Measurements from ENCODE around the gene IDH1. TPM values are rescaled to one million over a fixed set of nuclear protein-coding genes. Genes with fewer than 3 reads are reported as not detected.

IDH1 gene
- total RNA-seq, 1 experiment from 2014 or later: 80.2 TPM

- CTCF ChIA-PET: no interaction called here
- no peak for ATAC-seq
These were observed 64.9 kb downstream of the IDH1 start, which contains the start of gene C2orf80 for GRCh38 chr2:208189810-208190503. TSS of gene C2orf80 (minus strand) at chr2:208190030. CDS start at chr2:208186986, 3,044 bp downstream.

More at GRCh38 chr2:208189810-208190503, 64.9 kb downstream of the IDH1 start, which contains the start of gene C2orf80:
- TF ChIP-seq TCF7L2 (IDR thresholded peaks at IDR 0.05; ENCODE audit: low read depth, low read length) (no peak), REST (IDR thresholded peaks at IDR 0.05; ENCODE audit: insufficient read depth in 1 of 2, low read depth in 2 of 2, low read length in 1 of 2) (no peak), CTCF (IDR thresholded peaks at IDR 0.05) (no peak), SIN3A (IDR thresholded peaks at IDR 0.05; ENCODE audit: borderline replicate concordance, insufficient read depth, low read depth, low read length) (no peak), POLR2AphosphoS5 (IDR thresholded peaks at IDR 0.05; ENCODE audit: low read depth, low read length) (no peak)
- POLR2A ChIA-PET: no interaction called here
- no peak within 1 kb of the TSS for H3K27ac ChIP-seq (ENCODE audit: low read length)
- H3K4me1 ChIP-seq (ENCODE audit: control insufficient read depth, insufficient read depth, low read length): no peaks in the 10 kb centered on the region; the same call in 1 of the 2 replicates
- in situ Hi-C loops (cut with HindIII; ENCODE audit: low pct_unique_long_range_greater_than_20kb, low sequenced_read_pairs) (no loop called here), intact Hi-C loops (cut with micrococcal nuclease; ENCODE audit: unreplicated experiment) (no loop called here)
- BruUV-seq (replicated peaks): no TSS peak
- no peaks in the 10 kb centered on the region for H3K36me3 ChIP-seq (ENCODE audit: control insufficient read depth, insufficient read depth, low read length)
- no peak for DNase-seq (ENCODE audit: low read depth, low spot score)
- H3K4me3 ChIP-seq (ENCODE audit: low read depth in 2 of 2, low read length in 2 of 2): no peak within 1 kb of the TSS
- H3K27me3 ChIP-seq (ENCODE audit: control insufficient read depth, insufficient read depth, low read length): peaks cover 10% of the 10 kb centered on the region; the same call in 1 of the 2 replicates
- H3K9me3 ChIP-seq (ENCODE audit: control insufficient read depth, insufficient read depth, low read depth, low read length): no peaks in the 10 kb centered on the region

Measured in Panc1 (cell line).